Adrenal gland (tissue), 5 donors: Measurements from ENCODE around the gene FBXL7.

Source experiments
- CTCF ChIP-seq, 6 experiments: fragments of 450-650 bp in 4 of 6; fragments of 200-600 bp in 2 of 6; sonication (generic) in 1 of 6; IDR thresholded peaks; 1 replicate in 5 of 6; 2 replicates in 1 of 6; pipeline versions ENCODE4 v1.5.1 to v1.8.0; 2016 to 2021; ENCODE audit warnings: antibody characterized with exemption in 6 of 6, mild to moderate bottlenecking in 2 of 6, moderate library complexity in 1 of 6
- POLR2A ChIP-seq, 2 donors: fragments of 450-650 bp; IDR thresholded peaks; one replicate each; pipeline ENCODE4 v1.6.1; 2017; ENCODE audit warnings: antibody characterized with exemption in 2 of 2, mild to moderate bottlenecking in 2 of 2, moderate library complexity in 1 of 2
- donor health status: DM: no; HTN: no; CAD: no.

- no peak for TF ChIP-seq CTCF (IDR thresholded peaks at IDR 0.05)
- no peak for TF ChIP-seq POLR2A (IDR thresholded peaks at IDR 0.05)
Observed at GRCh38 chr5:15459200-15459599, 40.8 kb upstream of the FBXL7 start.
